HS-27A (cell line): ENCODE results near the gene UGT1A1.

ENCODE experiments used
- DNase-seq: peaks from one replicate; pipeline ENCODE4 v3.0.0-alpha.2; 2012; ENCODE audit warnings: low read depth, missing footprints

Gene UGT1A1

GRCh38 chr2:233798335-233799086 is 38.4 kb downstream of the UGT1A1 start:
- no peak for DNase-seq

- no peak for DNase-seq
These were observed 39.1 kb downstream of the UGT1A1 start for GRCh38 chr2:233799087-233799665.

- no peak for DNase-seq
These were observed 39.6 kb downstream of the UGT1A1 start for GRCh38 chr2:233799716-233800115.

- DNase-seq, result no peak
These were observed 40.1 kb downstream of the UGT1A1 start for GRCh38 chr2:233800208-233800607.

- DNase-seq, result no peak
These were observed 41.5 kb downstream of the UGT1A1 start for GRCh38 chr2:233801357-233802131.

- no peak for DNase-seq
These were observed 42.2 kb downstream of the UGT1A1 start for GRCh38 chr2:233802132-233802815.

GRCh38 chr2:233803292-233803911 is 43.3 kb downstream of the UGT1A1 start:
- DNase-seq, result no peak

GRCh38 chr2:233803994-233804393 is 43.9 kb downstream of the UGT1A1 start:
- DNase-seq, result no peak

GRCh38 chr2:233807215-233807865 is 47.3 kb downstream of the UGT1A1 start:
- DNase-seq, result no peak

GRCh38 chr2:233807966-233808935 is 48.2 kb downstream of the UGT1A1 start:
- no peak for DNase-seq

GRCh38 chr2:233810385-233810784 is 50.3 kb downstream of the UGT1A1 start:
- no peak for DNase-seq

- no peak for DNase-seq
These were observed 51.0 kb downstream of the UGT1A1 start for GRCh38 chr2:233811087-233811486.

- no peak for DNase-seq
These were observed 51.7 kb downstream of the UGT1A1 start for GRCh38 chr2:233811732-233812131.

- no peak for DNase-seq
These were observed 53.4 kb downstream of the UGT1A1 start for GRCh38 chr2:233813236-233814055.

- no peak for DNase-seq
These were observed 54.2 kb downstream of the UGT1A1 start for GRCh38 chr2:233814056-233814835.

GRCh38 chr2:233815861-233816260 is 55.8 kb downstream of the UGT1A1 start:
- DNase-seq, result no peak

GRCh38 chr2:233816334-233816733 is 56.3 kb downstream of the UGT1A1 start:
- DNase-seq, result no peak

GRCh38 chr2:233816771-233817170 is 56.7 kb downstream of the UGT1A1 start:
- DNase-seq, result no peak
